ENCODE data around the gene PLAC9. TPM values are rescaled to one million over a fixed set of nuclear protein-coding genes. Genes with fewer than 3 reads are reported as not detected.

PLAC9 gene
- total and polyA plus RNA-seq, 2 donors (not counting 3 experiments of a cell fraction or from before 2014, with no cell fraction given) = 1.7 to 2.0 TPM

GRCh38 chr10:80170026-80170425 lies 37.5 kb downstream of the PLAC9 start:
- BruUV-seq (replicated peaks) = no TSS peak
- CTCF ChIA-PET = no interaction called here
- Histone ChIP-seq H2AFZ (ENCODE audit: low read depth, low read length) (no peak overlapping the region), H3K4me2 (ENCODE audit: insufficient read depth, low read length) (no peak overlapping the region), H3K4me1 (ENCODE audit: control insufficient read depth, extremely low read depth, insufficient read depth, low read length) (peaks cover 12% of the 10 kb centered on the region), H3K79me2 (ENCODE audit: control insufficient read depth, insufficient read depth, low read length) (peaks cover 2% of the 10 kb centered on the region), H3K27me3 (ENCODE audit: control insufficient read depth in 2 of 2, insufficient read depth in 2 of 2, low read length in 2 of 2) (no peaks in the 10 kb centered on the region), H3K9me1 (replicated peaks; ENCODE audit: control insufficient read depth, extremely low read depth, insufficient read depth, low read length) (no peaks in the 10 kb centered on the region), H3K9me3 (replicated peaks; ENCODE audit: control insufficient read depth, insufficient read depth, low read length) (no peaks in the 10 kb centered on the region), H3K36me3 (ENCODE audit: control insufficient read depth in 2 of 2, extremely low read depth in 1 of 2, insufficient read depth in 2 of 2, low read length in 2 of 2) (peaks cover 0 to 1% of the 10 kb centered on the region in 2 experiments), H3K27ac (ENCODE audit: insufficient read depth, low read depth, low read length) (no peak overlapping the region), H3K4me3 (replicated peaks in 1 of 3; ENCODE audit: insufficient read depth in 1 of 3, low read depth in 1 of 3, low read length in 3 of 3) (no peak overlapping the region), H4K20me1 (replicated peaks; ENCODE audit: control insufficient read depth, extremely low read depth, insufficient read depth, low read length) (no peaks in the 10 kb centered on the region), H3K9ac (replicated peaks; ENCODE audit: extremely low read depth, insufficient read depth, low read length) (no peak overlapping the region)
- dilution Hi-C loops (cut with MboI; ENCODE audit: extremely low pct_ligation_motif_present, low sequenced_read_pairs) (no loop called here), intact Hi-C loops (cut with micrococcal nuclease) (no loop called here)
- FAIRE-seq = no peak
- no peak for DNase-seq (ENCODE audit: low read depth, low spot score)
- POLR2A ChIA-PET = no interaction called here
- no peak for TF ChIP-seq POLR2AphosphoS5 (IDR thresholded peaks at IDR 0.05; ENCODE audit: insufficient read depth, low read depth, low read length)
- no peak for TF ChIP-seq MYC (IDR thresholded peaks at IDR 0.05; ENCODE audit: low read depth, low read length)
- TF ChIP-seq JUN (IDR thresholded peaks at IDR 0.05; ENCODE audit: borderline replicate concordance, insufficient read depth, insufficient read length, low read depth) = no peak
- no peak for TF ChIP-seq GATA2 (IDR thresholded peaks at IDR 0.05; ENCODE audit: insufficient read depth, insufficient read length, low read depth, low read length)
- TF ChIP-seq POLR2A (IDR thresholded peaks at IDR 0.05; ENCODE audit: low read depth, low read length) = no peak
- TF ChIP-seq FOS (IDR thresholded peaks at IDR 0.05; ENCODE audit: borderline replicate concordance, insufficient read depth, low read length) = no peak
- no peak for TF ChIP-seq EZH2 (IDR thresholded peaks at IDR 0.05; ENCODE audit: borderline replicate concordance, low read depth, low read length, severe bottlenecking)
- TF ChIP-seq MAX (IDR thresholded peaks at IDR 0.05; ENCODE audit: insufficient read depth, insufficient read length) = no peak
- TF ChIP-seq CTCF (IDR thresholded peaks at IDR 0.05; ENCODE audit: extremely low read depth in 1 of 2, insufficient read depth in 1 of 2, low read depth in 1 of 2, low read length in 2 of 2) = no peak
